ENCODE data around the gene BEST1. TPM values are rescaled to one million over a fixed set of nuclear protein-coding genes. Genes with fewer than 3 reads are reported as not detected.

The BEST1 gene
- polyA plus RNA-seq, 2 donors = 1.2 to 3.8 TPM

DNA sequence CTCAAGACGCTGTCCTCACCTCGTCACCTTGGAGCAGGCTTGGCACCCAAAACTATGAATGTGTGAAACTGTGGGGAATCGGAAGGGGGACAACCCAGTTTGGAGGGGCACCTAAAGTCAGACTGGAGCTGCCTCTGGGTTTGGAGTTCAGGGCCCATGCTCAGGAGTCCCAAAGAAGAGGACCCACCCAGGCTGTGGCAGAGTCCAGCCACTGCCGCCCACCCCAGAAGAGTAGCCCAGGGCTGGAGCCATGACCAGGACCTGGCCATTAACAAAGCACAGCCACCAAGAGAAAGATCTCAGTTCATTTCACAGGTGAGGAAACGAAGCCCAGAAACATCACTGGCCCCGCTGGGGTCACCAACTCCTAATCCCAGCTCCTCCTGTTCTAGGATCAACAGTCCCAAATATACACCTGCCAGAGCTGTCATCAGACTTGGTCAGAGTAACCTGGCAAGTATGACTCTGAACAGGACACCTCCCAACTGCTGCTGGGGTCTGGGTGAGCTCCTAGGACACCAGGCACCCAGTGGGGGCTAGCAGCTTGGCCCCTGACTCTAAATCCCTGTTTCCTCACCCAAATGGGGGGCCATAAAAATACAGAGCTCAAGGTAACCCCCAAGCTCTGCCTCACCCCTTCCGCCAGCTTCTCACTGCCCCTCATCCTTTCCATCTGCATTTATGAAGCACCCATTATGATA, 35.5 kb upstream of the BEST1 start:
- Histone ChIP-seq H3K27ac (ENCODE audit: low read depth in 2 of 2, low read length in 1 of 2) (no peak overlapping the region), H3K4me1 (ENCODE audit: control insufficient read depth in 2 of 2, insufficient read depth in 2 of 2, low read length in 1 of 2) (peaks cover 2% of the 10 kb centered on the region in 2 donors), H3K36me3 (ENCODE audit: control insufficient read depth in 2 of 2, insufficient read depth in 2 of 2, low read length in 1 of 2) (no peaks in the 10 kb centered on the region), H3K4me3 (ENCODE audit: low read depth in 1 of 2, low read length in 2 of 2) (no peak overlapping the region), H3K9me3 (ENCODE audit: control insufficient read depth in 2 of 2, insufficient read depth in 1 of 2, low read depth in 1 of 2, low read length in 1 of 2) (no peaks in the 10 kb centered on the region), H3K27me3 (ENCODE audit: control insufficient read depth in 1 of 2, insufficient read depth in 2 of 2, low read length in 2 of 2) (no peaks in the 10 kb centered on the region)
- WGBS, 2 donors = 83 to 84% methylated on average over 7 of the region's 7 CpGs

DNA sequence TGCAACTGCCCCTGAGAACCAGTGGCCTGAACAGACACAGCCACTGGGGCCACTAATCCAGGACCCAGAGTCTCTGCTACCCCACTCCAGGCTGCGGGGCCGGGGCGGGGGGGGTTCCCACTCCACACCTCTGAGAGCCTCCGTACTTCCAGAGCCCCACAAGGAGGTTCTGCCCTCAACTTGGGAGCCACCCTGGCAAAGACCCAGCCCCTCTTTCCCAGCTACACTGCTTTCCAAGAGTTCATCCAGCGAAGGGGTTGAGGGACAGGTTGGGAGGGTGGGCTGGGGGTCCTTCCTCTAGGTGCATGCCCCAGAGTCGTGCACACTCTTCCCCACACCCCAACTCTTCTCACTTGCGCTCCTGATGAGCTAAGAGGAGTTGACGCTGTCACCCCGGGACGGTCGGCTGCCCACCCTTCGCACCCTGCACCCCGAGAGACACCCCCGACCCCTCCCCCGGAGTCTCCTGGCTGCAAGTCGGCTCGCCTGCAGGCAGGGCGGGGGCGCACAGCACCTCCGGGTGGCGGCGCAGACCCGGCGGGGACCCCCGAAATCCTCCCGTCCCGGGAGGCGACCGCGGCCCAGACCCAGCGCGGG, 33.3 kb upstream of the BEST1 start:
- peak overlapping the region in 1 of 2 donors; percentile 62 for H3K27ac ChIP-seq (ENCODE audit: low read depth in 2 of 2, low read length in 1 of 2)
- H3K4me3 ChIP-seq (ENCODE audit: low read depth in 1 of 2, low read length in 2 of 2) = peak overlapping the region; percentile 47 to 64
- no peaks in the 10 kb centered on the region for H3K9me3 ChIP-seq (ENCODE audit: control insufficient read depth in 2 of 2, insufficient read depth in 1 of 2, low read depth in 1 of 2, low read length in 1 of 2)
- 5 to 7% methylated on average over 21 to 32 of the region's 32 CpGs for WGBS, 2 donors
- no peaks in the 10 kb centered on the region for H3K36me3 ChIP-seq (ENCODE audit: control insufficient read depth in 2 of 2, insufficient read depth in 2 of 2, low read length in 1 of 2)
- H3K27me3 ChIP-seq (ENCODE audit: control insufficient read depth in 1 of 2, insufficient read depth in 2 of 2, low read length in 2 of 2) = no peaks in the 10 kb centered on the region
- H3K4me1 ChIP-seq (ENCODE audit: control insufficient read depth in 2 of 2, insufficient read depth in 2 of 2, low read length in 1 of 2) = peaks cover 2% of the 10 kb centered on the region in 2 donors

- Histone ChIP-seq H3K27ac (ENCODE audit: low read depth in 2 of 2, low read length in 1 of 2) (peak within 1 kb of the TSS; percentile 5 to 62), H3K4me3 (ENCODE audit: low read depth in 1 of 2, low read length in 2 of 2) (peak within 1 kb of the TSS; percentile 47 to 64), H3K27me3 (ENCODE audit: control insufficient read depth in 1 of 2, insufficient read depth in 2 of 2, low read length in 2 of 2) (no peaks in the 10 kb centered on the region), H3K4me1 (ENCODE audit: control insufficient read depth in 2 of 2, insufficient read depth in 2 of 2, low read length in 1 of 2) (peaks cover 2% of the 10 kb centered on the region in 2 donors), H3K36me3 (ENCODE audit: control insufficient read depth in 2 of 2, insufficient read depth in 2 of 2, low read length in 1 of 2) (no peaks in the 10 kb centered on the region), H3K9me3 (ENCODE audit: control insufficient read depth in 2 of 2, insufficient read depth in 1 of 2, low read depth in 1 of 2, low read length in 1 of 2) (no peaks in the 10 kb centered on the region)
- WGBS, 2 donors = 2% methylated on average over 51 to 74 of the region's 74 CpGs
These were observed 32.6 kb upstream of the BEST1 start, which contains the start of gene RAB3IL1 for GRCh38 chr11:61917334-61918109. TSS of gene RAB3IL1 (minus strand) at chr11:61917566. CDS start at chr11:61917367, 199 bp downstream.

- Histone ChIP-seq H3K36me3 (ENCODE audit: control insufficient read depth in 2 of 2, insufficient read depth in 2 of 2, low read length in 1 of 2) (no peaks in the 10 kb centered on the region), H3K4me3 (ENCODE audit: low read depth in 1 of 2, low read length in 2 of 2) (no peak overlapping the region), H3K9me3 (ENCODE audit: control insufficient read depth in 2 of 2, insufficient read depth in 1 of 2, low read depth in 1 of 2, low read length in 1 of 2) (no peaks in the 10 kb centered on the region), H3K27me3 (ENCODE audit: control insufficient read depth in 1 of 2, insufficient read depth in 2 of 2, low read length in 2 of 2) (no peaks in the 10 kb centered on the region), H3K27ac (ENCODE audit: low read depth in 2 of 2, low read length in 1 of 2) (peak overlapping the region in 1 of 2 donors; percentile 62), H3K4me1 (ENCODE audit: control insufficient read depth in 2 of 2, insufficient read depth in 2 of 2, low read length in 1 of 2) (peaks cover 2 to 4% of the 10 kb centered on the region in 2 donors)
- 75 to 80% methylated on average over 14 of the region's 14 CpGs for WGBS, 2 donors
These were observed 31.8 kb upstream of the BEST1 start for GRCh38 chr11:61918251-61918937.

GRCh38 chr11:61918938-61919704, 31.0 kb upstream of the BEST1 start:
- Histone ChIP-seq H3K27me3 (ENCODE audit: control insufficient read depth in 1 of 2, insufficient read depth in 2 of 2, low read length in 2 of 2) (no peaks in the 10 kb centered on the region), H3K9me3 (ENCODE audit: control insufficient read depth in 2 of 2, insufficient read depth in 1 of 2, low read depth in 1 of 2, low read length in 1 of 2) (no peaks in the 10 kb centered on the region), H3K4me3 (ENCODE audit: low read depth in 1 of 2, low read length in 2 of 2) (no peak overlapping the region), H3K27ac (ENCODE audit: low read depth in 2 of 2, low read length in 1 of 2) (peak overlapping the region; percentile 2 to 17), H3K4me1 (ENCODE audit: control insufficient read depth in 2 of 2, insufficient read depth in 2 of 2, low read length in 1 of 2) (peaks cover 2 to 4% of the 10 kb centered on the region in 2 donors), H3K36me3 (ENCODE audit: control insufficient read depth in 2 of 2, insufficient read depth in 2 of 2, low read length in 1 of 2) (no peaks in the 10 kb centered on the region)
- 71 to 74% methylated on average over 6 of the region's 6 CpGs for WGBS, 2 donors

GRCh38 chr11:61919705-61920631, 30.2 kb upstream of the BEST1 start:
- 70 to 72% methylated on average over 13 of the region's 13 CpGs for WGBS, 2 donors
- peaks cover 2 to 4% of the 10 kb centered on the region in 2 donors for H3K4me1 ChIP-seq (ENCODE audit: control insufficient read depth in 2 of 2, insufficient read depth in 2 of 2, low read length in 1 of 2)
- peak overlapping the region; percentile 2 to 17 for H3K27ac ChIP-seq (ENCODE audit: low read depth in 2 of 2, low read length in 1 of 2)
- no peaks in the 10 kb centered on the region for H3K27me3 ChIP-seq (ENCODE audit: control insufficient read depth in 1 of 2, insufficient read depth in 2 of 2, low read length in 2 of 2)
- no peaks in the 10 kb centered on the region for H3K36me3 ChIP-seq (ENCODE audit: control insufficient read depth in 2 of 2, insufficient read depth in 2 of 2, low read length in 1 of 2)
- no peaks in the 10 kb centered on the region for H3K9me3 ChIP-seq (ENCODE audit: control insufficient read depth in 2 of 2, insufficient read depth in 1 of 2, low read depth in 1 of 2, low read length in 1 of 2)
- H3K4me3 ChIP-seq (ENCODE audit: low read depth in 1 of 2, low read length in 2 of 2) = no peak overlapping the region

DNA sequence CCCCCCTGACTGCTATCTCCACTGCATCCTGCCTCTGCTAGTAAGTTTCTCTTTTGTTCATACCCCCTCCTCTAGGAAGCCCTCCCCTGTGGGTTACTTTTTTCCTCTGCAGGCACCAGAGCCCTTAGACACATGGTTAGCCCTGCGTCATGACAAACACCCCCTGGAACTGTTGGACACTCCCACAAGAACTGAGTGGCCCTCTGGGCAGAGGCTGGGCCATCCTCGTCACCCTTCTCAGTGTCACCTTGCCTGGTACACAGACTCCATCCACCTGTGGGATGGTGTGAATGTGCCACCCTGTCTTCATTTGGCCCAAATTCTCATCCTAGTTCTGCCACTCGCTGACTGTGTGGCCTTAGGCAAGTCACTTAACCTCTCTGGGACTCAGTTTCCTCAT, 28.7 kb upstream of the BEST1 start:
- WGBS, 2 donors = 81 to 94% methylated on average over 3 of the region's 3 CpGs
- H3K27me3 ChIP-seq (ENCODE audit: control insufficient read depth in 1 of 2, insufficient read depth in 2 of 2, low read length in 2 of 2) = no peaks in the 10 kb centered on the region
- H3K27ac ChIP-seq (ENCODE audit: low read depth in 2 of 2, low read length in 1 of 2) = peak overlapping the region in 1 of 2 donors; percentile 19
- no peaks in the 10 kb centered on the region for H3K9me3 ChIP-seq (ENCODE audit: control insufficient read depth in 2 of 2, insufficient read depth in 1 of 2, low read depth in 1 of 2, low read length in 1 of 2)
- H3K4me1 ChIP-seq (ENCODE audit: control insufficient read depth in 2 of 2, insufficient read depth in 2 of 2, low read length in 1 of 2) = peaks cover 2 to 4% of the 10 kb centered on the region in 2 donors
- no peaks in the 10 kb centered on the region for H3K36me3 ChIP-seq (ENCODE audit: control insufficient read depth in 2 of 2, insufficient read depth in 2 of 2, low read length in 1 of 2)
- H3K4me3 ChIP-seq (ENCODE audit: low read depth in 1 of 2, low read length in 2 of 2) = no peak overlapping the region

- no peaks in the 10 kb centered on the region for H3K9me3 ChIP-seq (ENCODE audit: control insufficient read depth in 2 of 2, insufficient read depth in 1 of 2, low read depth in 1 of 2, low read length in 1 of 2)
- H3K27ac ChIP-seq (ENCODE audit: low read depth in 2 of 2, low read length in 1 of 2) = peak overlapping the region; percentile 76 to 78
- peaks cover 0 to 2% of the 10 kb centered on the region in 2 donors for H3K4me1 ChIP-seq (ENCODE audit: control insufficient read depth in 2 of 2, insufficient read depth in 2 of 2, low read length in 1 of 2)
- 40 to 47% methylated on average over 6 of the region's 6 CpGs for WGBS, 2 donors
- H3K4me3 ChIP-seq (ENCODE audit: low read depth in 1 of 2, low read length in 2 of 2) = no peak overlapping the region
- H3K27me3 ChIP-seq (ENCODE audit: control insufficient read depth in 1 of 2, insufficient read depth in 2 of 2, low read length in 2 of 2) = no peaks in the 10 kb centered on the region
- H3K36me3 ChIP-seq (ENCODE audit: control insufficient read depth in 2 of 2, insufficient read depth in 2 of 2, low read length in 1 of 2) = no peaks in the 10 kb centered on the region
These were observed 27.6 kb upstream of the BEST1 start for GRCh38 chr11:61922539-61922938.
